HAP-1 (cell line): ENCODE results near the gene PAPSS2.

Experiments used
- DNase-seq, 2 experiments: peaks; one replicate each; pipeline ENCODE4 v3.0.0-alpha.2; 2016 to 2020; ENCODE audit warnings: low spot score in 2 of 2
- H3K27me3 ChIP-seq: fragments of 250-450 bp; sonication (Bioruptor Pico); 2 replicates; pipeline ENCODE4 v1.5.1; 2020; ENCODE audit warnings: low read depth, mild to moderate bottlenecking, moderate library complexity
- H3K36me3 ChIP-seq: fragments of 250-450 bp; sonication (Bioruptor Pico); replicated peaks from 2 replicates; pipeline ENCODE4 v1.5.1; 2020; ENCODE audit warnings: mild to moderate bottlenecking
- H3K4me1 ChIP-seq: fragments of 250-450 bp; sonication (Bioruptor Pico); 2 replicates; pipeline ENCODE4 v1.5.1; 2020; ENCODE audit warnings: mild to moderate bottlenecking
- H3K4me3 ChIP-seq: fragments of 250-450 bp; sonication (Bioruptor Pico); 2 replicates; pipeline ENCODE4 v1.5.1; 2020; ENCODE audit warnings: mild to moderate bottlenecking, moderate library complexity
- H3K9me3 ChIP-seq: fragments of 250-450 bp; sonication (Bioruptor Pico); 2 replicates; pipeline ENCODE4 v1.5.1; 2020; ENCODE audit warnings: mild to moderate bottlenecking, moderate library complexity
- in situ Hi-C: fragments of 300-500 bp; cut with MboI; formaldehyde crosslinking; loops from 3 replicates; pipeline ENCODE4 v1.14.3; 2020; ENCODE audit warnings: low sequenced_read_pairs, inconsistent platforms, mixed read lengths

PAPSS2 gene

DNA sequence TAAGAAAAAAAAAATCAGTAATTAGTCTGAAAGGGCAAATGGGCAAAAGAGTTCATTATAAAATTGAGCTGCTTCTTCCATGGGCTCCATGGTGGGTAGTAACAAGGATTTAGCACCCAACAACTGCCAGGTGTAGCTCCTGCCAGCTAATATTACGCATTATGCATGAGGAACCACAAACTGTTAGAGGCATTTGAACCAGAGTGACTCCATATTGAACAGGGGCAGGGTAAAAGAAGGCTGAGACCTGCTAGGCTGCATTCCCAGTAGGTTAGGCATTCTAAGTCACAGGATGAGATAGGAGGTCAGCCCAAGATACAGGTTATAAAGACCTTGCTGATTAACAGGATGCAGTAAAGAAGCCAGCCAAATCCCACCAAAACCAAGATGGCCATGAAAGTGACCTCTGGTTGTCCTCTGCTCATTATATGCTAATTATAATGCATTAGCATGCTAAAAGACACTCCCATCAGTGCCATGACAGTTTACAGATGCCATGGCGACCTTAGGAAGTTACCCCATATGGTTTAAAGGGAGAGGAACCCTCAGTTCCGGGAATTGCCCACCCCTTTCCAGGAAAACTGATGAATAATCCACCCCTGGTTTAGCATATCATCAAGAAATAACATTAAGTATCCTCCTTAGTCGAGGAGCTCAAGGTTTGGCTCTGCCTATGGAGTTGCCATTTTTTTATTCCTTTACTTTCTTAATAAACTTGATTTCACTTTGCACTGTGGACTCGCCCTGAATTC is 8.7 kb upstream of the PAPSS2 start:
- in situ Hi-C loops = loop anchor here (25.0 kb wide), 1 partner anchor 1711 kb away; no protein-coding TSS in a partner anchor

DNA sequence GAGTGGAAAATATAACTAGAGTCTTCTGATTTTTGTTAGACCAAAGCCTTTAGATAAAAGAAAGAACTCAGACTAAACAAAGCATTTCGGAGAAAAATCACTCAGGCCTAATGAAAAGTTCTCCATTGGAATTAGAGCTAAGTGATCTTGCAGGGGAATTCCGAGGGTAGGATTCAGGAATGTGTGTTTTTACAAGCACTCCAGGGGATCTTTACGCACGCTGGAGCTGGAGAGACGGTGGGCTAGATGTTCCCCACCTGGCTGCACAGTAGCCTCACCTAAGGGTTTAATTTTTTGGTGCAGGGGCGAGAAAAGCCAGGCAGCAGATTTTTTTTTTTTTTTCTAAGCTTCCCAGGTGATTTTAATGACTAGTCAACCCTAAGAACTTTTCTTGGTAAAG is 7.9 kb upstream of the PAPSS2 start:
- Histone ChIP-seq H3K27me3 (no peaks in the 10 kb centered on the region), H3K36me3 (no peaks in the 10 kb centered on the region), H3K4me1 (no peaks in the 10 kb centered on the region), H3K9me3 (no peaks in the 10 kb centered on the region), H3K4me3 (no peak overlapping the region)
- in situ Hi-C loops = loop anchor here (25.0 kb wide), 1 partner anchor 1710 kb away; no protein-coding TSS in a partner anchor
- no peak for DNase-seq

More for the DNA sequence above, 8.7 kb upstream of the PAPSS2 start:
- no peaks in the 10 kb centered on the region for H3K36me3 ChIP-seq
- no peaks in the 10 kb centered on the region for H3K4me1 ChIP-seq
- H3K4me3 ChIP-seq = no peak overlapping the region
- no peaks in the 10 kb centered on the region for H3K27me3 ChIP-seq
- DNase-seq = no peak
- no peaks in the 10 kb centered on the region for H3K9me3 ChIP-seq

GRCh38 chr10:87652261-87652660 is 7.4 kb upstream of the PAPSS2 start:
- Histone ChIP-seq H3K36me3 (no peaks in the 10 kb centered on the region), H3K27me3 (no peaks in the 10 kb centered on the region), H3K9me3 (no peaks in the 10 kb centered on the region), H3K4me1 (no peaks in the 10 kb centered on the region), H3K4me3 (no peak overlapping the region)
- DNase-seq = no peak
- in situ Hi-C loops = loop anchor here (25.0 kb wide), 1 partner anchor 1710 kb away; no protein-coding TSS in a partner anchor

DNA sequence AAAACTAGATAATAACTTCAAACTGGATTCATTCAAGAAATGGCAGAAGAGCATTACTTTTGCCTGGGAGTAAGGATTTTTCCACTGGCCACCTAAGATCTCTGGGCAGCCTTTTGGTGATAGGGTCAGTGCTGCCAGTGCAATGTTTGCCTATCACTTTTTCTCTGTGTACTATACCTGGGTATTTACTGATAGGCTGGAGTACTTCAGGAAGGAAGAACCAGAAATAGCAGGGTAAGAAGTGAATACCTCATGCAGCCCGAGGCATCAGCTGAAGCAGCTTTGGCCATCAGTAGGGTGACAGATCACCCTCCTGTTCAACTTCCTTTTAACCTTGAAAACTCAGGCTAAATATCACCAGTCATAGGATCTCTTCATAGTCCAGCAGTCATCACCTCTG is 5.5 kb upstream of the PAPSS2 start:
- no peak overlapping the region for H3K4me3 ChIP-seq
- peaks cover 13% of the 10 kb centered on the region for H3K4me1 ChIP-seq
- no peaks in the 10 kb centered on the region for H3K9me3 ChIP-seq
- in situ Hi-C loops = loop anchor here (25.0 kb wide), 1 partner anchor 1708 kb away; no protein-coding TSS in a partner anchor
- DNase-seq = no peak
- no peaks in the 10 kb centered on the region for H3K27me3 ChIP-seq
- H3K36me3 ChIP-seq = no peaks in the 10 kb centered on the region

DNA sequence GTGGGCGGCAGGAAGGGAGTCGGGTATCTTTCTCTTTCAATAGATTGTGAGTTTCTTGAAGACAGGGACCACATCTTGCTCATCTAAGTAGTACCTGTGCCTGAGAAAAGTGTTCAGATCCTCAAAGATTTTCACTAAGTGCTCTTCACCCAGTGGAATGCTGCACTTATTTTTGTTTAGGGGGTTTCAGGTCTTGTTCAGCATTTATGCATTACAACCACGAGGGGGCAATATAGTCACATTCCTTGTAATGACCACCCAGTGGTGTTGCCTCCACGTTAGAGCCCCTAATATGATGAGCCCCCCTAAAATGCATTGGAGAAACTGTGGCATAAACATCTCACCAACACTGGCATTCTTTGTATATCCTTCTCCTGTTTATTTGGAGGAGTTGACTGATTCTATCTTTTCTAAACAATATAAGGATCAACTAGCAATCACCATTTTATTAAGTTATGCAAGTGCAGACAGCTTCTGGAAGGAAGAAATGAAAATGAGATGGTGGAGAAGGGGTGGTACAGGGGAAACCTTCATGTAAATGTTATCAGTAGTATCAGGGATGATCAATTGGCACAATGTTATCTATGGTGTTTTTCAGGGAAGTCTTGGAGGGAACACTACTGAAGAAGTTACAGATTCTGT is 3.1 kb upstream of the PAPSS2 start:
- Histone ChIP-seq H3K9me3 (no peaks in the 10 kb centered on the region), H3K36me3 (no peaks in the 10 kb centered on the region), H3K27me3 (no peaks in the 10 kb centered on the region), H3K4me3 (no peak overlapping the region), H3K4me1 (peaks cover 13% of the 10 kb centered on the region)
- peak; percentile 30 to 54 for DNase-seq
- in situ Hi-C loops = loop anchor here (25.0 kb wide), 1 partner anchor 1706 kb away; no protein-coding TSS in a partner anchor

DNA sequence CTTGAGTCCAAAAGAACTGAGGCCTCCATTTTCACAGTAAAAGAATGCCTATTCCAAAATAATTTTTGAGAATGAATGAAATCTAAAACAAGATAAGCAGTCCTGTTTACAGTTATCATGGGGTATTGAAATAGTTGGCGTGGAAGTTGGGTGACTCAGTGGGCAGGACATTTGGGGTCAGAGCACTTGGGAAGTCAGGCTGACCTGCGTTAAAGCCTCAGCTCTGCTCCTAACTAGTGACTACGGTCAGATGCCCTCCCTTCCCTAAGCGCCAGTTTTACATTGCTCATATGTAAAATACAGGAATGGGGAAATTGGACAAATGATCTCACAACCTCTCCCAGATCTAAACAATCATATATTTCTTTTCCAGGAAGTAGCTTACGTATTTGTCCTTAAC is 2.3 kb upstream of the PAPSS2 start:
- in situ Hi-C loops = loop anchor here (25.0 kb wide), 1 partner anchor 1705 kb away; no protein-coding TSS in a partner anchor
- H3K36me3 ChIP-seq = no peaks in the 10 kb centered on the region
- H3K4me3 ChIP-seq = no peak overlapping the region
- no peaks in the 10 kb centered on the region for H3K9me3 ChIP-seq
- DNase-seq = no peak
- H3K27me3 ChIP-seq = no peaks in the 10 kb centered on the region
- H3K4me1 ChIP-seq = peaks cover 18% of the 10 kb centered on the region

DNA sequence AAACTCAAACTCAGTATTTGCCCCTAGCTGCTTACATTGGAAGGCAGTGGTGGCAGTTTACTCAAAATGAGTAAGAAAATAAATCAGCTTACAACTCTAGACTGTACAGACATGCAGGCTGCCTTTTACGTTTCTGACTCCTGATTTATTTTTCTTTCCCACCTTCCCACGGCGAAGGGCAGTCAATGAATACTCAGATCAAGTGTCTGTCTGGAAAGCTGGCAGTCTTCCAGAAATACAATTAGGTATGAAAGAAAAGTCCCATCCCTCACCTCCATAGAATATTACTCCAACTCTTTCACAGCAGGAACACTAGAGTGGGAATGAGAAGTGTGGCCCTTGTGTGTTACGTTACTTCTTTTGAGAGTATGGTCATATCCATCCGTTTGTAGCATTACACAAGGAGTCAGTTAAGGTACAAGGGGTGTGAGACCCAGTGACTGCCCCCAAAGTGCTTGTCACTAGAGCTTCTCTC is 1.3 kb upstream of the PAPSS2 start:
- peak; percentile 21 to 44 for DNase-seq
- in situ Hi-C loops = loop anchor here (25.0 kb wide), 1 partner anchor 1704 kb away; no protein-coding TSS in a partner anchor
- Histone ChIP-seq H3K4me3 (no peak overlapping the region), H3K36me3 (no peaks in the 10 kb centered on the region), H3K9me3 (no peaks in the 10 kb centered on the region), H3K4me1 (peaks cover 20% of the 10 kb centered on the region), H3K27me3 (no peaks in the 10 kb centered on the region)

DNA sequence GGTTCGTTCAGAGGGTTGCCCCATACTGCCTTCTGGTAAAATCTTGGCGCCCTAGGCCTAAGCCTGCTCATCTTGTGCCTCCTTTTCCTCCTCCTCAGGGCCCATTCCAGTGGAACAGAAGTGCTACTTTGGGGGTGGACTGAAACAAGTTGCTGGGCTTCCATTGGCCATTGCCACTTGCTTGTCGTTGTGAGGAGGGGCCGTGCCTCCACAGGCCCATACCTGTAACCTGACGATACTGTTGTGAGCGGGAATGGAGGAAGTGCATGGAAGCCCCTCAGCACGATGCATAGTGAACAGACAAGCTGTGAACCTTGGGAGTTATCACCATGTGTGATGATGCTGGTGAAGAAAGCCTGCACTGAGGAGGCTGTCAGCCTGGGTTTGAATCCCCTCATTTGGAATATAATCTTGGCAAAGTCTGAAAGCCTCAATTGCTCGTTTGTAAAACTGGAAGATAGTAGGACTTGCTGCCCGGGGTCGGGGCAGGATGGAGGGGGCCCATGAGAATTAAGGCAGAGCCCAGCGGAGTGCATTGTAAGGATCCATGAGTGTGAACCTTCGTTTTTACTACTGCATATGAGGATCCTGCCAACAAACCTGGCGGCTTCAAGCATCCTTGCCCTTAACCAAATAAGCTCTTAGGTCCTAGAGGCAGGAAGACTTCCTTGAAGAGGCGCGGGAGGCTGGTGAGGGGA is 671 bp upstream of the PAPSS2 start:
- Histone ChIP-seq H3K4me1 (peaks cover 20% of the 10 kb centered on the region), H3K4me3 (peak overlapping the region; percentile 64), H3K36me3 (no peaks in the 10 kb centered on the region), H3K27me3 (no peaks in the 10 kb centered on the region), H3K9me3 (no peaks in the 10 kb centered on the region)
- in situ Hi-C loops = loop anchor here (25.0 kb wide), 1 partner anchor 1703 kb away; no protein-coding TSS in a partner anchor
- no peak for DNase-seq

DNA sequence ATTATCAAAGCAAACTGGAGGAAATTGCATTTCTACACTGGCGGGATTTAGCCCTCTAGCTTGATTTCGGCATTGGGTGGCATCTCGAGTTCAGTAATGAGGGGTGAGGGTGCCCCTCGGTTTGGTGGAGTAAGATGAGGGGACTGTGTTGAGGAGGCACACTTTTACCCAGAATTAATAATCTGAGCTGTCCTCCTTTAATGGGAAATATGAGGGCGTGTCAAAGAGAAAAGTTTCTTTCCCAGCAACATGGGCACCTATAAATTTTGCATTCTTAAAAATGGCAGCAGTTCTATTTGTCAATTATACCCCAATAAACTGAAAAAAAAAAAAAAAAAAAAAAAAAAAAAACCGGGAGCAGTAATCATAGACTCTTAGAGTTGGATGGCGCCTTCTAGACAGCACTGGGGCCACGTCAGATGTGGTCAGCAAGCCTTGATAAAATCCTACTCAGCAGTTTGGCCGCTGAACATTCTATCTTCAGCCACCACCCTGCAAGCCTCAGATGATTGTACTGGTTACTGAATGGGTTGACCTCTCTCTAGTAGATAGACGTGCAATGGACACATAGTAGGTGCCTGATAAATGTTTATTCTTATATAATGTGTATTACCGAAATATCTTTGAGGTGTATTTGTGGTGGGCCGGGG is 931 bp downstream of the PAPSS2 start:
- in situ Hi-C loops = loop anchor here (25.0 kb wide), 1 partner anchor 1702 kb away; no protein-coding TSS in a partner anchor
- peaks cover 20% of the 10 kb centered on the region for H3K4me1 ChIP-seq
- no peaks in the 10 kb centered on the region for H3K36me3 ChIP-seq
- no peaks in the 10 kb centered on the region for H3K9me3 ChIP-seq
- no peaks in the 10 kb centered on the region for H3K27me3 ChIP-seq
- peak overlapping the region; percentile 64 for H3K4me3 ChIP-seq
- DNase-seq = peak in 1 of 2 experiments; percentile 20

DNA sequence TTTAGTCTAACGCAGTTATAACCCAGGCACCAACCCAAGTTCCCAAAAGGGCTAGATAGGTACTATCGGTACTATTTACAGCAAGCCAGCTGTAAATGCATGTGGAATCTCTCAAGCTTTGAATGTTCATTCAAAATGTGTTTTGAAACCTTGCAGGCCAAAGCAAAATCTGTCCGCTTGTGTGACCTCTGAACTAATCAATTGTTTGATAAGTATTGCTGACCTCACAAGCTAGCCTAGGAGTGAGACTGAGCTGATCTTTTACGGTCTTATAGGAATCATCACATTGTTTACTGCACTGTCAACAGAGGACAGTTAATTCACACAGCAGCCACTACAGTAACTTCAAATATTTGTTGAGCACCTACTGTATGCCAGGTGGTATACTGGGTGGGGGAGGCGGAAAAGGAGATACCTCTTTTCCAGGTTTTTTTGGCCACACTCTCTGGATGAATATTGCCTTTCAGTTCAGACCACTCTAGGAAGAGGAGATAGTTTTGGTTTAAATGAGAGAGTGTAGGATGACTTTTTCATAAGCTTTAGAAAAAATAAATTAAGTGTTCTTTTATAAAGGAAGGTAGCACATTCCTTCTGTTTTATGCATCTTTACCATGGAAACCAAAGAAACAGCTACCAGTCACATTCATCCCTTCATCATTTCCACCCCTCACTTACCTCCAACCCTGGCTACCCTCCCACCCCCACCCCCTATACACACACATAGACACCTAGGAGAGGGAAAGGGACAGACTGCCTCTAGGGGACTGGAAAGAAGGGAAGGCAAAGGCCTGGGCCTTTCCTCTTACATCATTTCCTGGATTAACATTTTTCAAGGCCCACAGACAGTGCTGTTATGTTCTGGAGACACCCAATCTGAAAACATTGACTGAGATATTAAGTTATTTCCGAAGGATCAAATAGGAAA is 2.4 kb downstream of the PAPSS2 start:
- H3K36me3 ChIP-seq = no peaks in the 10 kb centered on the region
- H3K4me1 ChIP-seq = peaks cover 20% of the 10 kb centered on the region
- H3K9me3 ChIP-seq = no peaks in the 10 kb centered on the region
- DNase-seq = peak in 1 of 2 experiments; percentile 31
- H3K4me3 ChIP-seq = no peak overlapping the region
- in situ Hi-C loops = loop anchor here (25.0 kb wide), 1 partner anchor 1700 kb away; no protein-coding TSS in a partner anchor
- H3K27me3 ChIP-seq = no peaks in the 10 kb centered on the region

DNA sequence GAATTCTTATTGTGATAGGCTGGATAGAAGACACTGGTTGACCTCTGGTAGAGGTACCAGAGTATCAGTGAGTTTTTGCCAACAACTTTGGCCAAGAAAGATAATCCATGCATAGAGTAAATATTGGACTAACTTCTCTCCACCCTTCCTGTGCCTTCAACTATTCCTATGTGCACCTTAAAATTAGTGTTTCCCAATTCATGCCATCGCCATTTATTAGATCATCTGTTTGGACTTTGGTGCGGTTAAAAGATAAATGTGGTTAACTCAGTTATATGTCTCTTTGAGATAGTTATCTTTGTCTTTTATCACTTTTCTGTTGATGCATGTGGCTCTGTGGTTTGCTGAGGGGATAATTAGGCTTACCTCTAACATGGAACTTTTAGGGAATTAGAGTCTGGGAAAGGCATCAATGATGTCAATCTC is 4.6 kb downstream of the PAPSS2 start:
- Histone ChIP-seq H3K4me1 (peaks cover 12% of the 10 kb centered on the region), H3K36me3 (no peaks in the 10 kb centered on the region), H3K9me3 (no peaks in the 10 kb centered on the region), H3K4me3 (no peak overlapping the region), H3K27me3 (no peaks in the 10 kb centered on the region)
- no peak for DNase-seq
- in situ Hi-C loops = loop anchor here (25.0 kb wide), 1 partner anchor 1698 kb away; no protein-coding TSS in a partner anchor

DNA sequence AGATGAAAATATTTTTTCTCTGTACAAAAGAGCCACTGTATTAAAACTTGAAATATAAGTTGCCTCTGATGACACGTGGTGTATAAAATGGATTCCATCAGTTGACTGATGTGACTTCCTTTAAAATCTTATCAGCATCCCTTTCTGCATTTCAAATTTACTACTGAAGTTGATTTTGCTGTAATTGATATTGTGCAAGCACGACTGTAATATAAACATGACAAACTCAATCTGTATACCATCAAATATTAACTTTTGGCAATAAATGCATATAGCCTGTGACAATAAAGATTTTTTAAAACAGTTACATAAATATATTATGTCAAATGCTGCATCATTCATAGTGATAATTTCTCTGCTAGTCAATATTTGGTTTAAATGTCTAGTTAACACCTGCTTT is 7.8 kb downstream of the PAPSS2 start:
- H3K36me3 ChIP-seq = no peaks in the 10 kb centered on the region
- in situ Hi-C loops = loop anchor here (25.0 kb wide), 1 partner anchor 1695 kb away; no protein-coding TSS in a partner anchor
- H3K4me3 ChIP-seq = no peak overlapping the region
- no peaks in the 10 kb centered on the region for H3K9me3 ChIP-seq
- no peaks in the 10 kb centered on the region for H3K27me3 ChIP-seq
- peaks cover 7% of the 10 kb centered on the region for H3K4me1 ChIP-seq
- DNase-seq = no peak
